Small intestine (tissue), 7 donors: ENCODE measurements around the gene CASK. TPM values are rescaled to one million over a fixed set of nuclear protein-coding genes. Genes with fewer than 3 reads are reported as not detected.

ENCODE experiments used
- DNase-seq, 2 donors: peaks; one replicate each; pipeline versions ENCODE4 v3.0.0 to v3.0.0-alpha.2; 2013
- FAIRE-seq: peaks from 2 replicates; lab custom pipeline; 2012; peaks lifted over from hg19 to GRCh38; lab: Jason Lieb, UNC
- H3K27ac ChIP-seq, 3 donors: one replicate each; pipeline ENCODE4 v1.5.1; 2013; ENCODE audit warnings: low read length in 2 of 3, mild to moderate bottlenecking in 2 of 3, control low read depth in 1 of 3, inconsistent platforms in 1 of 3, low read depth in 1 of 3, moderate library complexity in 1 of 3
- H3K27me3 ChIP-seq, 3 donors: one replicate each; pipeline ENCODE4 v1.6.1; 2013; ENCODE audit warnings: low read length in 3 of 3, inconsistent platforms in 1 of 3; ENCODE audit not compliant: control insufficient read depth in 3 of 3, insufficient read depth in 3 of 3
- H3K36me3 ChIP-seq, 3 donors: one replicate each; pipeline ENCODE4 v1.6.1; 2013; ENCODE audit warnings: low read length in 3 of 3, inconsistent platforms in 1 of 3, low read depth in 1 of 3, mild to moderate bottlenecking in 1 of 3, moderate library complexity in 1 of 3; ENCODE audit not compliant: control insufficient read depth in 3 of 3, insufficient read depth in 2 of 3
- H3K4me1 ChIP-seq, 3 donors: one replicate each; pipeline ENCODE4 v1.6.1; 2013; ENCODE audit warnings: low read length in 2 of 3, inconsistent platforms in 1 of 3, low read depth in 1 of 3, mild to moderate bottlenecking in 1 of 3, moderate library complexity in 1 of 3; ENCODE audit not compliant: control insufficient read depth in 3 of 3, insufficient read depth in 2 of 3
- H3K4me3 ChIP-seq, 3 donors: one replicate each; pipeline ENCODE4 v1.5.1; 2013; ENCODE audit warnings: low read length in 3 of 3, control low read depth in 1 of 3, inconsistent platforms in 1 of 3, low read depth in 1 of 3, mild to moderate bottlenecking in 1 of 3, moderate library complexity in 1 of 3
- H3K9me3 ChIP-seq, 2 donors: one replicate each; pipeline ENCODE4 v1.6.1; 2013; ENCODE audit warnings: low read depth in 1 of 2, low read length in 1 of 2; ENCODE audit not compliant: control insufficient read depth in 2 of 2, insufficient read depth in 1 of 2
- WGBS, 3 donors: extraction: QIAGEN DNeasy Blood & Tissue Kit; methylation state at CpG; one replicate each; pipeline ENCODE4 v1.1.7; 2013; 5-methylcytosine and 5-hydroxymethylcytosine counted together
- polyA plus RNA-seq, 4 donors: library from polyadenylated mRNA; stranded (reverse) in 3 of 4; unstranded in 1 of 4; fragments of 200-250 nt in 3 of 4; fragments of 120-200 nt in 1 of 4; gene quantifications; one replicate each; pipeline versions ENCODE4 v1.2.1 to v1.2.3, GENCODE V29; 2013
- donor health status: healthy with polysubstance abuse.
- donor health status: control.
- donor health status: control.
- donor health status: Bipolar disorder and iron deficiency.
- donor health status: healthy.

CASK gene
- polyA plus RNA-seq, 4 donors = 16.5 to 77.8 (median 25.2) TPM

- H3K36me3 ChIP-seq = peaks cover 0 to 13% (median 0%) of the 10 kb centered on the region in 3 donors
- H3K9me3 ChIP-seq = peaks cover 0 to 17% of the 10 kb centered on the region in 2 donors
- H3K4me3 ChIP-seq = no peak overlapping the region
- DNase-seq = no peak
- no peaks in the 10 kb centered on the region for H3K4me1 ChIP-seq
- no peak for FAIRE-seq
- no peaks in the 10 kb centered on the region for H3K27me3 ChIP-seq
- no peak overlapping the region for H3K27ac ChIP-seq
Measured at GRCh38 chrX:41900321-41900720, 23.0 kb downstream of the CASK start.

- Histone ChIP-seq H3K4me3 (no peak overlapping the region), H3K27ac (no peak overlapping the region), H3K36me3 (peaks cover 0 to 10% (median 0%) of the 10 kb centered on the region in 3 donors), H3K27me3 (no peaks in the 10 kb centered on the region), H3K9me3 (peaks cover 0 to 3% of the 10 kb centered on the region in 2 donors), H3K4me1 (no peaks in the 10 kb centered on the region)
- no peak for DNase-seq
- FAIRE-seq = no peak
Measured at GRCh38 chrX:41895826-41896225, 27.5 kb downstream of the CASK start.

GRCh38 chrX:41890026-41890423 lies 33.3 kb downstream of the CASK start:
- no peak overlapping the region for H3K4me3 ChIP-seq
- H3K27ac ChIP-seq = no peak overlapping the region
- 29 to 54% (median 38%) methylated on average over 1 of the region's 1 CpG for WGBS, 3 donors
- FAIRE-seq (no peak), DNase-seq (peak in 1 of 2 donors; percentile 18)
- no peaks in the 10 kb centered on the region for H3K4me1 ChIP-seq
- no peaks in the 10 kb centered on the region for H3K9me3 ChIP-seq
- H3K36me3 ChIP-seq = peaks cover 0 to 8% (median 0%) of the 10 kb centered on the region in 3 donors
- H3K27me3 ChIP-seq = no peaks in the 10 kb centered on the region

- no peak overlapping the region for H3K27ac ChIP-seq
- no peak for FAIRE-seq
- H3K4me1 ChIP-seq = no peaks in the 10 kb centered on the region
- no peaks in the 10 kb centered on the region for H3K9me3 ChIP-seq
- no peak overlapping the region for H3K4me3 ChIP-seq
- peaks cover 0 to 8% (median 0%) of the 10 kb centered on the region in 3 donors for H3K36me3 ChIP-seq
- whole genome bisulfite sequencing, 3 donors = 13 to 28% (median 20%) methylated on average over 1 of the region's 1 CpG
- peak in 1 of 2 donors; percentile 28 for DNase-seq
- peaks cover 0 to 1% (median 0%) of the 10 kb centered on the region in 3 donors for H3K27me3 ChIP-seq
Measured at GRCh38 chrX:41889317-41890025, 33.9 kb downstream of the CASK start.

- Histone ChIP-seq H3K36me3 (peaks cover 0 to 5% (median 0%) of the 10 kb centered on the region in 3 donors), H3K4me3 (no peak overlapping the region), H3K27ac (no peak overlapping the region), H3K9me3 (no peaks in the 10 kb centered on the region), H3K4me1 (no peaks in the 10 kb centered on the region), H3K27me3 (peaks cover 0 to 2% (median 0%) of the 10 kb centered on the region in 3 donors)
- DNase-seq (no peak), FAIRE-seq (no peak)
- WGBS, 3 donors = 47 to 80% (median 50%) methylated on average over 1 of the region's 1 CpG
Measured at GRCh38 chrX:41887691-41888090, 35.7 kb downstream of the CASK start.

- DNase-seq (no peak), FAIRE-seq (no peak)
- WGBS, 3 donors = 67 to 84% (median 83%) methylated on average over 1 of the region's 1 CpG
- no peak overlapping the region for H3K27ac ChIP-seq
- H3K9me3 ChIP-seq = no peaks in the 10 kb centered on the region
- peaks cover 0 to 2% (median 0%) of the 10 kb centered on the region in 3 donors for H3K27me3 ChIP-seq
- no peak overlapping the region for H3K4me3 ChIP-seq
- H3K36me3 ChIP-seq = no peaks in the 10 kb centered on the region
- H3K4me1 ChIP-seq = no peaks in the 10 kb centered on the region
Measured at GRCh38 chrX:41885724-41886123, 37.6 kb downstream of the CASK start.

- Histone ChIP-seq H3K9me3 (no peaks in the 10 kb centered on the region), H3K27ac (no peak overlapping the region), H3K4me3 (no peak overlapping the region), H3K36me3 (no peaks in the 10 kb centered on the region), H3K4me1 (no peaks in the 10 kb centered on the region), H3K27me3 (peaks cover 0 to 2% (median 0%) of the 10 kb centered on the region in 3 donors)
- 45 to 72% (median 55%) methylated on average over 1 of the region's 1 CpG for WGBS, 3 donors
- FAIRE-seq (no peak), DNase-seq (no peak)
Measured at GRCh38 chrX:41881166-41881565, 42.2 kb downstream of the CASK start.

- Histone ChIP-seq H3K36me3 (no peaks in the 10 kb centered on the region), H3K27me3 (no peaks in the 10 kb centered on the region), H3K27ac (no peak overlapping the region), H3K4me1 (peaks cover 0 to 2% (median 1%) of the 10 kb centered on the region in 3 donors), H3K9me3 (no peaks in the 10 kb centered on the region), H3K4me3 (no peak overlapping the region)
- FAIRE-seq = no peak
- 35 to 52% (median 49%) methylated on average over 2 of the region's 2 CpGs for WGBS, 3 donors
- no peak for DNase-seq
Measured at GRCh38 chrX:41877167-41877566, 46.2 kb downstream of the CASK start.
